ENCODE results near the gene FLT4.

FLT4 gene

GRCh38 chr5:180591311-180591887, 58.0 kb downstream of the FLT4 start, which contains the start of gene SCGB3A1:
Gene SCGB3A1 (minus strand): TSS chr5:180591499. CDS start chr5:180591462, 37 bp downstream.
- DNase-seq (ENCODE audit: low spot score) = peak; percentile 18

- DNase-seq (ENCODE audit: low spot score) = peak; percentile 11
Measured at GRCh38 chr5:180590543-180591310, 58.7 kb downstream of the FLT4 start.

GRCh38 chr5:180589771-180590542, 59.4 kb downstream of the FLT4 start:
- DNase-seq (ENCODE audit: low spot score) = peak; percentile 9

GRCh38 chr5:180586870-180587269, 62.5 kb downstream of the FLT4 start:
- no peak for DNase-seq (ENCODE audit: low spot score)

- DNase-seq (ENCODE audit: low spot score) = no peak
Measured at GRCh38 chr5:180586204-180586603, 63.2 kb downstream of the FLT4 start.

GRCh38 chr5:180583738-180584137, 65.7 kb downstream of the FLT4 start:
- DNase-seq (ENCODE audit: low spot score) = no peak

- no peak for DNase-seq (ENCODE audit: low spot score)
Measured at GRCh38 chr5:180580681-180581080, 68.7 kb downstream of the FLT4 start.

- DNase-seq (ENCODE audit: low spot score) = no peak
Measured at GRCh38 chr5:180575571-180575970, 73.8 kb downstream of the FLT4 start.

- no peak for DNase-seq (ENCODE audit: low spot score)
Measured at GRCh38 chr5:180568914-180569313, 80.5 kb downstream of the FLT4 start.

- DNase-seq (ENCODE audit: low spot score) = no peak
Measured at GRCh38 chr5:180563994-180564393, 85.4 kb downstream of the FLT4 start.

- DNase-seq (ENCODE audit: low spot score) = no peak
Measured at GRCh38 chr5:180558232-180558631, 91.2 kb downstream of the FLT4 start.

GRCh38 chr5:180557217-180557809, 92.1 kb downstream of the FLT4 start:
- DNase-seq (ENCODE audit: low spot score) = no peak

- DNase-seq (ENCODE audit: low spot score) = no peak
Measured at GRCh38 chr5:180555168-180555921, 94.1 kb downstream of the FLT4 start.

- no peak for DNase-seq (ENCODE audit: low spot score)
Measured at GRCh38 chr5:180553530-180553929, 95.9 kb downstream of the FLT4 start.
